ENCODE results near the gene TMEM270. TPM values are rescaled to one million over a fixed set of nuclear protein-coding genes. Genes with fewer than 3 reads are reported as not detected.

Gene TMEM270
- total and polyA plus RNA-seq, 2 of the 4 experiments (the other 2 are of a cell fraction): 0.17 TPM; not detected in 1

DNA sequence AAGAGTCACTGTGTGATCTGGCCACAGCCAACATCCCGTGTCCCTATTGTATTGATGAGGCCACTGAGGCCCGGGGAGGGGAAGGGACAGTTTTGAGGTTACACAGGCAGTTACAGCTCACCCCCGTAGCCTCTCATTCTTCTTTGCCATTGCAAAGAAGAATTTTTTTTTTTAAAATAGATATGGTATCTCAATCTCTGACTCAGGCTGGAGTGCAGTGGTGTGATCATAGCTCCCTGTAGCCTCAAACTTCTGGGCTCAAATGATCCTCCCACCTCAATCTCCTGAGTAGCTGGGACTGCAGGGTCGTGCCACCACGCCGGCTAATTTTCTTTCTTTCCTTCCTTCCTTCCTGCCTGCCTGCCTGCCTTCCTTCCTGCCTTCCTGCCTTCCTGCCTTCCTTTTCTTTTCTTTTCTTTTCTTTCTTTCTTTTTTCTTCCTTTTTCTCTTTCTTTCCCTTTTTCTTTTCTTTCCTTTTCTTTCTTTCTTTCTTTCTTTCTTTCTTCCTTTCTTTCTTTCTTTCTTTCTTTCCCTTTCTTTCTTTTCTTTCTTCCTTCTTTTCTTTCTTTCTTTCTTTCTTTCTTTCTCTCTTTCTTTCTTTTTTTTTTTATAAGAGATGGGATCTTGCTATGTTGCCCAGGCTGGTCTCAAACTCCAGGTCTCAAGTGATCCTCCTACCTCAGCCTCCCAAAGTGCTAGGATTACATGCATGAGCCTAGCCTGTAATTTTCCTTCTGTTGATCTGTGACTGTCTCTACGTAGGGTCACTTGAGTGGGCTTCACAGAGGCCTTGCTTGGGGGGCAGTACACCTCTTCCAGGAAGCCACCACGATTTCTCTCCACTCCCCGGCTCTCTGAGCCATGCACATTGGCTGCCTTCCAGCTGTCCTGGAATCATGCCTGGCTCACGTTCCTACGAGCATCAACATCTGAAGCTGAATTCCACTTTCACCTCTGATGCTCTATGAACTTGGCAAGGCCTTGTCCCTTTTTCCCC lies 31.3 kb downstream of the TMEM270 start:
- DNase-seq: peak; percentile 79
- Histone ChIP-seq H2BK5ac (ENCODE audit: low read depth, low read length, poor library complexity, severe bottlenecking) (peak overlapping the region; percentile 23), H2AFZ (replicated peaks; ENCODE audit: low read length, poor library complexity) (peak overlapping the region; percentile 78), H3K36me3 (ENCODE audit: control insufficient read depth, insufficient read depth, low read length) (no peaks in the 10 kb centered on the region), H3K18ac (ENCODE audit: low read depth, low read length) (no peak overlapping the region), H4K20me1 (ENCODE audit: insufficient read depth, low read length) (no peaks in the 10 kb centered on the region), H3K4ac (ENCODE audit: low read depth, low read length) (peak overlapping the region; percentile 91), H3K79me1 (ENCODE audit: low read depth in 1 of 2, low read length in 2 of 2) (0 out of 4 replicates have a peak, but pooled peaks cover 0 to 4% of the 10 kb centered on the region in 2 experiments), H3K4me2 (ENCODE audit: low read depth, low read length) (no peak overlapping the region), H3K14ac (replicated peaks; ENCODE audit: low read depth, low read length) (peak overlapping the region; percentile 71; the same call in 1 of the 2 replicates), H2BK120ac (ENCODE audit: low read depth, low read length) (peak overlapping the region; percentile 93), H3K27me3 (ENCODE audit: control insufficient read depth, insufficient read depth, low read length) (no peaks in the 10 kb centered on the region), H4K91ac (ENCODE audit: insufficient read depth, low read depth, low read length) (peak overlapping the region; percentile 96), H2BK15ac (ENCODE audit: low read depth, low read length) (peak overlapping the region; percentile 96; the same call in 1 of the 3 replicates), H3K9ac (ENCODE audit: low read depth, low read length) (no peak overlapping the region), H3K9me1 (ENCODE audit: insufficient read depth, low read length) (peaks cover 23% of the 10 kb centered on the region), H2AK9ac (replicated peaks; ENCODE audit: low read depth, low read length, poor library complexity) (no peak overlapping the region), H3K27ac (ENCODE audit: insufficient read depth, low read length) (peak overlapping the region; percentile 54; the same call in 1 of the 2 replicates), H4K5ac (ENCODE audit: low read depth, low read length) (no peak overlapping the region), H2BK20ac (ENCODE audit: low read depth, low read length) (peak overlapping the region; percentile 97), H3K23ac (ENCODE audit: low read depth, low read length) (peak overlapping the region; percentile 34; the same call in 1 of the 2 replicates), H3K4me1 (ENCODE audit: control insufficient read depth, insufficient read depth, low read length) (peaks cover 38% of the 10 kb centered on the region), H2AK5ac (ENCODE audit: low read depth, low read length) (peak overlapping the region; percentile 98), H3K9me3 (ENCODE audit: control insufficient read depth, insufficient read depth, low read length) (no peaks in the 10 kb centered on the region; the same call in 1 of the 2 replicates), H3K4me3 (ENCODE audit: insufficient read depth, low read depth, low read length) (no peak overlapping the region), H3K56ac (ENCODE audit: extremely low read depth, insufficient read depth, low read length) (no peak overlapping the region), H4K8ac (ENCODE audit: low read depth in 2 of 2, low read length in 2 of 2) (peak overlapping the region; percentile 4 to 67; a peak in 2 of 4 replicates)
- no TSS peak for BruUV-seq (replicated peaks)
- ATAC-seq (ENCODE audit: low read depth): no peak; the same call in 1 of the 2 replicates
- intact Hi-C loops (cut with micrococcal nuclease) (loop anchor here (5.0 kb wide), 1 partner anchor 110 kb away; no protein-coding TSS in a partner anchor), in situ Hi-C loops (cut with MboI; ENCODE audit: low sequenced_read_pairs) (no loop called here), dilution Hi-C loops (cut with HindIII; ENCODE audit: low sequenced_read_pairs, unreplicated experiment) (no loop called here)
- WGBS, 2 experiments (ENCODE audit: extremely low coverage in 2 of 2, insufficient read length in 1 of 2): 29% methylated on average over 4 of the region's 11 CpGs; no CpG with 5 or more reads in 1 of the 2 experiments
- CTCF ChIA-PET: interaction anchor here (1.0 to 1.4 kb wide), 2 partner anchors 44 to 135 kb away, joined by 3 read pairs; no protein-coding TSS in a partner anchor
- POLR2A ChIA-PET (ENCODE audit: unreplicated experiment): interaction anchor here (0.6 kb wide), 1 partner anchor 460 kb away, joined by 3 read pairs; no protein-coding TSS in a partner anchor
- TF ChIP-seq RCOR1 (IDR thresholded peaks at IDR 0.05; ENCODE audit: insufficient replicate concordance, low read length): peak; percentile 49
- no peak for TF ChIP-seq MXI1 (IDR thresholded peaks at IDR 0.05; ENCODE audit: borderline replicate concordance, low read depth, low read length)
- peak; percentile 96 for TF ChIP-seq BHLHE40 (IDR thresholded peaks at IDR 0.05; ENCODE audit: low read depth, low read length)
- no peak for TF ChIP-seq ELK1 (IDR thresholded peaks at IDR 0.05; ENCODE audit: borderline replicate concordance, low read depth, low read length)
- TF ChIP-seq POLR2A (IDR thresholded peaks at IDR 0.05; ENCODE audit: low read depth, low read length): 0 out of 2 replicates have a peak, but pooled peaks have one; percentile 13
